ENCODE measurements around the gene BUD31.
"Not testable (repeated sequence)": the region's sequence is repeated elsewhere in the genome, so short reads cannot be mapped to it uniquely, and the experiment has no call there.

BUD31 gene

GRCh38 chr7:99386584-99387238, 22.1 kb upstream of the BUD31 start:
- TF ChIP-seq TOX (CRISPR knock-in tag; IDR thresholded peaks at IDR 0.05; ENCODE audit: borderline replicate concordance), result no peak
- no peak for TF ChIP-seq PATZ1 (CRISPR knock-in tag; IDR thresholded peaks at IDR 0.05; ENCODE audit: borderline replicate concordance)
- no peak for TF ChIP-seq CSRNP3 (CRISPR knock-in tag; IDR thresholded peaks at IDR 0.05)
- no peak for TF ChIP-seq ZNF8 (CRISPR knock-in tag; IDR thresholded peaks at IDR 0.05)
- TF ChIP-seq RARB (CRISPR knock-in tag; IDR thresholded peaks at IDR 0.05), result no peak
- no peak for TF ChIP-seq POU6F1 (CRISPR knock-in tag; IDR thresholded peaks at IDR 0.05; ENCODE audit: borderline replicate concordance, low read depth)
- no peak for TF ChIP-seq CSDC2 (CRISPR knock-in tag; IDR thresholded peaks at IDR 0.05)
- no peak for TF ChIP-seq CREB5 (CRISPR knock-in tag; IDR thresholded peaks at IDR 0.05; ENCODE audit: low read depth)
- no peak for TF ChIP-seq ZNF70 (CRISPR knock-in tag; IDR thresholded peaks at IDR 0.05)
- TF ChIP-seq TSHZ2 (CRISPR knock-in tag; IDR thresholded peaks at IDR 0.05), result no peak
- no peak for TF ChIP-seq ISL1 (CRISPR knock-in tag; IDR thresholded peaks at IDR 0.05)
- no peak for TF ChIP-seq OSR1 (CRISPR knock-in tag; IDR thresholded peaks at IDR 0.05)
- no peak for TF ChIP-seq ZFP30 (CRISPR knock-in tag; IDR thresholded peaks at IDR 0.05)
- TF ChIP-seq ZFP3 (CRISPR knock-in tag; IDR thresholded peaks at IDR 0.05), result no peak
- no peak for TF ChIP-seq TCF4 (CRISPR knock-in tag; IDR thresholded peaks at IDR 0.05; ENCODE audit: borderline replicate concordance)
- no peak for TF ChIP-seq SNAI2 (CRISPR knock-in tag; IDR thresholded peaks at IDR 0.05)
- TF ChIP-seq ZNF565 (CRISPR knock-in tag; conservative IDR thresholded peaks at IDR 0.05; ENCODE audit: low read depth), result no peak
- TF ChIP-seq GLIS3 (CRISPR knock-in tag; IDR thresholded peaks at IDR 0.05), result no peak
- peak; percentile 50 for ATAC-seq

GRCh38 chr7:99387239-99387635, 21.5 kb upstream of the BUD31 start:
- 0 out of 2 replicates have a peak, but pooled peaks have one; percentile 38 for TF ChIP-seq GLIS3 (CRISPR knock-in tag; IDR thresholded peaks at IDR 0.05)
- ATAC-seq, result not testable (repeated sequence)

- no peak for ATAC-seq
- TF ChIP-seq PPARA (CRISPR knock-in tag; IDR thresholded peaks at IDR 0.05; ENCODE audit: borderline replicate concordance) (no peak), TCF4 (CRISPR knock-in tag; IDR thresholded peaks at IDR 0.05; ENCODE audit: borderline replicate concordance) (no peak), ZFP3 (CRISPR knock-in tag; IDR thresholded peaks at IDR 0.05) (no peak), CSDC2 (CRISPR knock-in tag; IDR thresholded peaks at IDR 0.05) (no peak), ZFP30 (CRISPR knock-in tag; IDR thresholded peaks at IDR 0.05) (no peak), SNAI2 (CRISPR knock-in tag; IDR thresholded peaks at IDR 0.05) (no peak), PATZ1 (CRISPR knock-in tag; IDR thresholded peaks at IDR 0.05; ENCODE audit: borderline replicate concordance) (no peak), CSRNP3 (CRISPR knock-in tag; IDR thresholded peaks at IDR 0.05) (no peak), ZNF565 (CRISPR knock-in tag; conservative IDR thresholded peaks at IDR 0.05; ENCODE audit: low read depth) (no peak), OSR1 (CRISPR knock-in tag; IDR thresholded peaks at IDR 0.05) (no peak), ARNTL (CRISPR knock-in tag; IDR thresholded peaks at IDR 0.05; ENCODE audit: borderline replicate concordance, low read depth) (no peak), ZNF8 (CRISPR knock-in tag; IDR thresholded peaks at IDR 0.05) (no peak), RARB (CRISPR knock-in tag; IDR thresholded peaks at IDR 0.05) (no peak), CREB5 (CRISPR knock-in tag; IDR thresholded peaks at IDR 0.05; ENCODE audit: low read depth) (no peak)
Observed at GRCh38 chr7:99387912-99388311, 20.9 kb upstream of the BUD31 start.

All from SK-N-SH treated with all-trans-retinoic acid at 6 μM for 48 hours (cell line).